Heart left ventricle (tissue), 16 donors: ENCODE measurements around the gene NOX3. TPM values are rescaled to one million over a fixed set of nuclear protein-coding genes. Genes with fewer than 3 reads are reported as not detected.

ENCODE experiments used
- ATAC-seq, 4 donors: fragments of 200-7000 bp; cut with Tn5 transposase; one replicate each; pipeline ENCODE4 v1.9.1; 2020 to 2022; ENCODE audit warnings: moderate library complexity in 4 of 4, mild to moderate bottlenecking in 3 of 4, moderate number of reproducible peaks in 1 of 4
- DNase-seq, 5 donors: peaks; one replicate each; pipeline ENCODE4 v3.0.0-alpha.2; 2020
- H3K27ac ChIP-seq, 12 donors: fragments of 200-600 bp; sonication (generic) in 4 of 12; one replicate each; pipeline versions ENCODE4 v1.5.0 to v1.8.0; 2016 to 2022; ENCODE audit warnings: mild to moderate bottlenecking in 2 of 12
- H3K27me3 ChIP-seq, 9 donors: fragments of 200-600 bp; sonication (generic) in 2 of 9; one replicate each; pipeline versions ENCODE4 v1.5.1 to v1.8.0; 2016 to 2022; ENCODE audit warnings: mild to moderate bottlenecking in 3 of 9
- H3K36me3 ChIP-seq, 9 donors: fragments of 200-600 bp; sonication (generic) in 2 of 9; one replicate each; pipeline versions ENCODE4 v1.5.0 to v1.8.0; 2018 to 2022; ENCODE audit warnings: mild to moderate bottlenecking in 2 of 9
- H3K4me1 ChIP-seq, 12 donors: fragments of 200-600 bp; sonication (generic) in 4 of 12; one replicate each; pipeline versions ENCODE4 v1.5.0 to v1.8.0; 2016 to 2022; ENCODE audit warnings: mild to moderate bottlenecking in 3 of 12
- H3K4me3 ChIP-seq, 12 donors: fragments of 200-600 bp; sonication (generic) in 4 of 12; one replicate each; pipeline versions ENCODE4 v1.5.0 to v1.8.0; 2017 to 2022; ENCODE audit warnings: mild to moderate bottlenecking in 9 of 12, moderate library complexity in 4 of 12
- H3K9me3 ChIP-seq, 12 donors: fragments of 200-600 bp; sonication (generic) in 4 of 12; one replicate each; pipeline versions ENCODE4 v1.5.0 to v1.8.0; 2016 to 2022; ENCODE audit warnings: mild to moderate bottlenecking in 1 of 12
- CTCF ChIP-seq, 12 donors: fragments of 200-600 bp; sonication (generic) in 4 of 12; IDR thresholded peaks; one replicate each; pipeline versions ENCODE4 v1.5.0 to v1.8.0; 2018 to 2022; ENCODE audit warnings: antibody characterized with exemption in 12 of 12, mild to moderate bottlenecking in 5 of 12
- POLR2A ChIP-seq, 2 donors: fragments of 450-650 bp; IDR thresholded peaks; one replicate each; pipeline ENCODE4 v1.6.1; 2017; ENCODE audit warnings: antibody characterized with exemption in 2 of 2, mild to moderate bottlenecking in 2 of 2, moderate library complexity in 2 of 2
- WGBS, 4 donors: extraction: QIAGEN DNeasy Blood & Tissue Kit in 2 of 4; methylation state at CpG; one replicate each; pipeline versions ENCODE4 v1.1.5 to v1.1.7; 2013 to 2018; 5-methylcytosine and 5-hydroxymethylcytosine counted together
- intact Hi-C, 10 donors: fragments of 100-400 bp; cut with DNase I; formaldehyde crosslinking; loops; one replicate each; pipeline versions ENCODE4 v1.11.1 to v1.14.2; 2022
- polyA plus RNA-seq, 2 donors: library from polyadenylated mRNA; stranded (reverse); fragments of 200-250 nt; gene quantifications; one replicate each; pipeline ENCODE4 v1.2.3, GENCODE V29; 2013
- total RNA-seq, 9 donors: library from RNA; depleted of rRNA in 2 of 9; stranded (reverse); fragments of >200 nt in 2 of 9; fragmentation: NEBNext Ultra II Directional in 3 of 9; extraction: Animal tissue kit (Norgen Biotek cat#: 25700) in 3 of 9; gene quantifications; one replicate each; pipeline versions ENCODE4 v1.1.0 to v1.2.4, GENCODE V29; 2016 to 2023
- donor health status: ischemic (EF 13 %, LVEDD 7.1; RV severe dilation, severe dysfunction).
- donor health status: healthy with polysubstance abuse.
- donor health status: DM: no; HTN: yes; CAD: no.
- donor health status: DM: no; HTN: no; CAD: no.
- donor health status: ischemic (EF 25% LVEDD 6.9; RV normal size, moderate dysfunction).
- donor health status: ischemic (EF 25% LVEDD 5.7; RV mildly dilated, moderate dysfunction).
- donor health status: healthy.
- donor health status: DM: yes; HTN: yes; CAD: no.
- donor health status: ischemic (EF 35%, LVEDD 5.7; RV mildly dilated, moderate dysfunction).
- donor health status: nonischemic (EF 11% LVEDD 7.7; RV severe dilation, severe dysfunction).
- donor health status: DM: yes; HTN: yes; CAD: no.
- donor health status: PGD.
- donor health status: ischemic (EF 29% LVEDD 5.4; RV normal size, mild dysfunction).
- donor health status: nonischemic (EF 23%, LVEDD 6.1; RV moderate dilation, normal function).

Gene NOX3
- total and polyA plus RNA-seq, 11 donors, result not detected

- Histone ChIP-seq H3K27me3 (no peaks in the 10 kb centered on the region), H3K27ac (no peak overlapping the region), H3K4me1 (no peaks in the 10 kb centered on the region), H3K36me3 (no peaks in the 10 kb centered on the region), H3K4me3 (no peak overlapping the region), H3K9me3 (peaks cover 0 to 5% (median 0%) of the 10 kb centered on the region in 12 donors)
- ATAC-seq (no peak), DNase-seq (no peak)
- intact Hi-C loops, result no loop called here
- 92 to 95% (median 93%) methylated on average over 5 of the region's 5 CpGs for WGBS, 4 donors
- TF ChIP-seq CTCF (IDR thresholded peaks at IDR 0.05) (no peak), POLR2A (IDR thresholded peaks at IDR 0.05) (no peak)
These were observed 71.7 kb downstream of the NOX3 start for GRCh38 chr6:155383913-155384312.

- TF ChIP-seq POLR2A (IDR thresholded peaks at IDR 0.05), result no peak
- no peak for TF ChIP-seq CTCF (IDR thresholded peaks at IDR 0.05)
- Histone ChIP-seq H3K36me3 (no peaks in the 10 kb centered on the region), H3K4me3 (no peak overlapping the region), H3K27ac (no peak overlapping the region), H3K4me1 (no peaks in the 10 kb centered on the region), H3K9me3 (peaks cover 0 to 5% (median 0%) of the 10 kb centered on the region in 12 donors), H3K27me3 (no peaks in the 10 kb centered on the region)
- DNase-seq (no peak), ATAC-seq (no peak)
- intact Hi-C loops, result no loop called here
- WGBS, 4 donors, result 61 to 70% (median 67%) methylated on average over 3 of the region's 3 CpGs
These were observed 73.3 kb downstream of the NOX3 start for GRCh38 chr6:155382338-155382685.

GRCh38 chr6:155381673-155382337, 73.8 kb downstream of the NOX3 start:
- H3K27me3 ChIP-seq, result no peaks in the 10 kb centered on the region
- intact Hi-C loops, result no loop called here
- ATAC-seq (no peak), DNase-seq (no peak)
- peaks cover 0 to 1% (median 0%) of the 10 kb centered on the region in 12 donors for H3K9me3 ChIP-seq
- H3K36me3 ChIP-seq, result no peaks in the 10 kb centered on the region
- no peak overlapping the region for H3K4me3 ChIP-seq
- H3K27ac ChIP-seq, result no peak overlapping the region
- 44 to 46% (median 46%) methylated on average over 5 of the region's 5 CpGs for WGBS, 4 donors
- TF ChIP-seq CTCF (IDR thresholded peaks at IDR 0.05) (no peak), POLR2A (IDR thresholded peaks at IDR 0.05) (no peak)
- no peaks in the 10 kb centered on the region for H3K4me1 ChIP-seq

- intact Hi-C loops, result no loop called here
- ATAC-seq, result no peak
- no peak overlapping the region for H3K27ac ChIP-seq
- no peaks in the 10 kb centered on the region for H3K4me1 ChIP-seq
- no peak overlapping the region for H3K4me3 ChIP-seq
- no peaks in the 10 kb centered on the region for H3K9me3 ChIP-seq
- no peaks in the 10 kb centered on the region for H3K36me3 ChIP-seq
- 78 to 82% (median 79%) methylated on average over 8 of the region's 8 CpGs for WGBS, 4 donors
- H3K27me3 ChIP-seq, result no peaks in the 10 kb centered on the region
- no peak for DNase-seq
- no peak for TF ChIP-seq POLR2A (IDR thresholded peaks at IDR 0.05)
These were observed 74.8 kb downstream of the NOX3 start for GRCh38 chr6:155380666-155381332.
